Spleen (tissue), 7 donors: ENCODE measurements around the gene ELP1.

Experiments
- POLR2A ChIP-seq, 3 donors: fragments of 450-650 bp; IDR thresholded peaks; one replicate each; pipeline ENCODE4 v1.5.1; 2017; ENCODE audit warnings: antibody characterized with exemption in 3 of 3, mild to moderate bottlenecking in 1 of 3
- POLR2AphosphoS5 ChIP-seq, 3 donors: sonication (generic); formaldehyde crosslinking; IDR thresholded peaks; one replicate each; pipeline ENCODE4 v1.5.1; 2017; ENCODE audit warnings: antibody characterized with exemption in 3 of 3
- TF ChIP-seq, protein P1 (sequence below), 11 experiments: fragments of 200-600 bp in 7 of 11; fragments of 450-650 bp in 4 of 11; sonication (generic) in 4 of 11; IDR thresholded peaks in 8 of 11; conservative IDR thresholded peaks in 3 of 11; 1 replicate in 7 of 11; 2 replicates in 4 of 11; pipeline versions ENCODE4 v1.4.0 to v1.8.0; 2016 to 2021; ENCODE audit warnings: antibody characterized with exemption in 11 of 11, inconsistent platforms in 4 of 11, mild to moderate bottlenecking in 1 of 11
- donor health status: DM: no; HTN: no; CAD: no; lungs with moderate emphysema.
- donor health status: DM: no; HTN: no; CAD: no.
- donor health status: DM: no; HTN: no; CAD: no.

DNA sequence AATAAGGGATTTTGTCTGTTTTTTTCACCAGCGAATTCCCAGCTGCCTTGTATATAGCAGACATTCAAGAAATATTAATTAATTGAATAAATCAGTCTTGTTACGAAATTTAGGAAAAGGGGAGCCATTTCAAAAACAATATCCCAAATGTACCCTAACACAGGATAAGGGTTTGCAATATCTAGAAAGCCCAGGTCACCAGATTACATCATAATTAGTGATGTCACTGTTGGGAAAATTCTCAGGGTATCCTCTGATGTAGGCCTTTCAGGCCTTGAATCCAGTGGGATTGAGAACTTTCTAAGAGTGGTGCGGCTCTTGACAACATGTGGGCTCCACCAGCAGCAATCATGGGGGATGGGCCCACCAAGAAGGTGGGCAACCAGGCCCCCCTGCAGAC is 71.9 kb downstream of the ELP1 start, which contains the start of gene ACTL7A:
- TF ChIP-seq POLR2A (IDR thresholded peaks at IDR 0.05) (no peak), POLR2AphosphoS5 (IDR thresholded peaks at IDR 0.05) (no peak)
- TF ChIP-seq, protein P1, sequence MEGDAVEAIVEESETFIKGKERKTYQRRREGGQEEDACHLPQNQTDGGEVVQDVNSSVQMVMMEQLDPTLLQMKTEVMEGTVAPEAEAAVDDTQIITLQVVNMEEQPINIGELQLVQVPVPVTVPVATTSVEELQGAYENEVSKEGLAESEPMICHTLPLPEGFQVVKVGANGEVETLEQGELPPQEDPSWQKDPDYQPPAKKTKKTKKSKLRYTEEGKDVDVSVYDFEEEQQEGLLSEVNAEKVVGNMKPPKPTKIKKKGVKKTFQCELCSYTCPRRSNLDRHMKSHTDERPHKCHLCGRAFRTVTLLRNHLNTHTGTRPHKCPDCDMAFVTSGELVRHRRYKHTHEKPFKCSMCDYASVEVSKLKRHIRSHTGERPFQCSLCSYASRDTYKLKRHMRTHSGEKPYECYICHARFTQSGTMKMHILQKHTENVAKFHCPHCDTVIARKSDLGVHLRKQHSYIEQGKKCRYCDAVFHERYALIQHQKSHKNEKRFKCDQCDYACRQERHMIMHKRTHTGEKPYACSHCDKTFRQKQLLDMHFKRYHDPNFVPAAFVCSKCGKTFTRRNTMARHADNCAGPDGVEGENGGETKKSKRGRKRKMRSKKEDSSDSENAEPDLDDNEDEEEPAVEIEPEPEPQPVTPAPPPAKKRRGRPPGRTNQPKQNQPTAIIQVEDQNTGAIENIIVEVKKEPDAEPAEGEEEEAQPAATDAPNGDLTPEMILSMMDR (IDR thresholded peaks at IDR 0.05 in 8 of 11, conservative IDR thresholded peaks at IDR 0.05 in 3 of 11), result no peak
